Colonic mucosa (tissue), 4 donors: ENCODE measurements around the gene MRPL2. TPM values are rescaled to one million over a fixed set of nuclear protein-coding genes. Genes with fewer than 3 reads are reported as not detected.

Experiments
- DNase-seq: peaks from one replicate; pipeline ENCODE4 v3.0.0-alpha.2; 2020
- H3K27ac ChIP-seq: fragments of 200-600 bp; one replicate; pipeline ENCODE4 v1.8.0; 2021
- H3K27me3 ChIP-seq: fragments of 200-600 bp; one replicate; pipeline ENCODE4 v1.8.0; 2021
- H3K36me3 ChIP-seq: fragments of 200-600 bp; one replicate; pipeline ENCODE4 v1.8.0; 2021
- H3K4me1 ChIP-seq: fragments of 200-600 bp; one replicate; pipeline ENCODE4 v1.8.0; 2021; ENCODE audit warnings: mild to moderate bottlenecking
- H3K4me3 ChIP-seq: fragments of 200-600 bp; one replicate; pipeline ENCODE4 v1.8.0; 2021
- H3K9ac ChIP-seq, 2 donors: one replicate each; pipeline ENCODE4 v1.7.0; 2013; ENCODE audit warnings: control low read depth in 2 of 2, low read depth in 2 of 2, low read length in 2 of 2
- H3K9me3 ChIP-seq: fragments of 200-600 bp; one replicate; pipeline ENCODE4 v1.8.0; 2021
- CTCF ChIP-seq: fragments of 200-600 bp; IDR thresholded peaks from one replicate; pipeline ENCODE4 v1.8.0; 2022; ENCODE audit warnings: antibody characterized with exemption, mild to moderate bottlenecking
- intact Hi-C: fragments of 100-400 bp; cut with DNase I; formaldehyde crosslinking; loops from one replicate; pipeline ENCODE4 v1.14.1; 2022
- total RNA-seq, 2 donors: library from RNA; stranded (reverse); fragmentation: NEBNext Ultra II Directional in 1 of 2; extraction: Animal tissue kit (Norgen Biotek cat#: 25700) in 1 of 2; gene quantifications; one replicate each; pipeline ENCODE4 v1.2.1, GENCODE V29; 2021
- donor health status: healthy.
- donor health status: DM: no; HTN: no; CAD: no.
- donor health status: DM: no; HTN: no; CAD: no.

The MRPL2 gene
- total RNA-seq, 2 donors from 2014 or later, result 73.2 to 112 TPM

DNA sequence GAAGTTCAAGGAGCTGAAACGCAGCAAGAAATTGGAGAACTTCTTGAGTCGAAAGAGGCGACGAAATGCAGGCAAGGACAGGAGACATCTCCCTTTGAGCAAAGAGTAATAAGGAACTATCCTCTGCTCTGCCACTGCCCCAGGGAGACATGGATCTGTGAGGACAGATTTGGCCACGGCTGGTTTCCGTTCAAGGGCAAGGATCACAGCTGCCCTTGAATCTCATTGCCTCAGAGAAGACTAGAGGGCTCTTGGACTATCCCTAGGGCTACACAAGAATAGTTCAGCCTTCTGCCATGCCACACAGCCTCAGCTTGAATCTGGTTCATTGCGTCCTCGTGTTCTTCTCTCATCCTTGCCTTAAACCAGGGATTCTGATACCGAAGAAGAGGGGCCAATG, 30.1 kb downstream of the MRPL2 start:
- TF ChIP-seq CTCF, result no peak
- Histone ChIP-seq H3K27ac (no peak overlapping the region), H3K9ac (no peak overlapping the region), H3K4me3 (no peak overlapping the region), H3K36me3 (peaks cover 33% of the 10 kb centered on the region), H3K9me3 (no peaks in the 10 kb centered on the region), H3K27me3 (no peaks in the 10 kb centered on the region), H3K4me1 (no peaks in the 10 kb centered on the region)
- no peak for DNase-seq
- intact Hi-C loops, result no loop called here

DNA sequence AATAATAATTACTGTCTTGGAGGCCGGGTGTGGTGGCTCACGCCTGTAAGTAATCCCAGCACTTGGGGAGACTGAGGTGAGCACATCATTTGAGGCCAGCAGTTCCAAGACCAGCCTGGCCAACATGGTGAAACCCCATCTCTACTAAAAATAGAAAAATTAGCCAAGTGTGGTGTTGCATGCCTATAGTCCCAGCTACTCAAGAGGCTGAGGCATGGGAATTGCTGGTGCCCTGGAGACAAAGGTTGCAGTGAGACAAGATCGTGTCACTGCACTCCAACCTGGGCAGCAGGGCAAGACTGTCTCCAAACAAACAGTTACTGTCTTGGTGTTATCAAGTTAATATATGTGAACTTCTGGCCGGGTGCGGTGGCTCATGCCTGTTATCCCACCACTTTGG, 32.9 kb downstream of the MRPL2 start:
- Histone ChIP-seq H3K27me3 (no peaks in the 10 kb centered on the region), H3K36me3 (peaks cover 33% of the 10 kb centered on the region), H3K4me1 (peaks cover 4% of the 10 kb centered on the region), H3K9me3 (no peaks in the 10 kb centered on the region), H3K4me3 (no peak overlapping the region), H3K9ac (no peak overlapping the region), H3K27ac (no peak overlapping the region)
- intact Hi-C loops, result no loop called here
- DNase-seq, result no peak
- TF ChIP-seq CTCF, result no peak

DNA sequence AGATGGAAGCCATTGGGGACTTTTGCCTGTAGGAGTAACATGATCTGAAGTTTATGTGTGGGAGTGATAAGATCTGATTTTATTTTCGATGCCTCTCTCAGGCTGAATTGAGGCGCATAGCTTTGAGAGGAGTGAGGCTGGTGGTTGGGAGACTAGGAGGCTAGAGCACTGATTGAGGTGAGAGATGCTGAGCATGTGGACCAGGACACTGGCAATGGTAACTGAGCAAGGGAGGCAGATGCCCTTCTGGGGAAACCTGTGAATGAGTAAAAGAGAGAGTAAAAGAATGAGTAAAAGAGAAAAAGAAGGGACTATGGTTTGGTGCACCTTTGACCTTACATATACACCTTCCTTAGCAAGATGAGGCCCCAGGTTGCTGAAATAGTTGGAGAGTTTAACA, 34.8 kb downstream of the MRPL2 start:
- no peak for TF ChIP-seq CTCF
- intact Hi-C loops, result no loop called here
- Histone ChIP-seq H3K27me3 (no peaks in the 10 kb centered on the region), H3K4me3 (no peak overlapping the region), H3K27ac (no peak overlapping the region), H3K9me3 (no peaks in the 10 kb centered on the region), H3K4me1 (peaks cover 4% of the 10 kb centered on the region), H3K36me3 (peaks cover 27% of the 10 kb centered on the region), H3K9ac (no peak overlapping the region)
- no peak for DNase-seq

DNA sequence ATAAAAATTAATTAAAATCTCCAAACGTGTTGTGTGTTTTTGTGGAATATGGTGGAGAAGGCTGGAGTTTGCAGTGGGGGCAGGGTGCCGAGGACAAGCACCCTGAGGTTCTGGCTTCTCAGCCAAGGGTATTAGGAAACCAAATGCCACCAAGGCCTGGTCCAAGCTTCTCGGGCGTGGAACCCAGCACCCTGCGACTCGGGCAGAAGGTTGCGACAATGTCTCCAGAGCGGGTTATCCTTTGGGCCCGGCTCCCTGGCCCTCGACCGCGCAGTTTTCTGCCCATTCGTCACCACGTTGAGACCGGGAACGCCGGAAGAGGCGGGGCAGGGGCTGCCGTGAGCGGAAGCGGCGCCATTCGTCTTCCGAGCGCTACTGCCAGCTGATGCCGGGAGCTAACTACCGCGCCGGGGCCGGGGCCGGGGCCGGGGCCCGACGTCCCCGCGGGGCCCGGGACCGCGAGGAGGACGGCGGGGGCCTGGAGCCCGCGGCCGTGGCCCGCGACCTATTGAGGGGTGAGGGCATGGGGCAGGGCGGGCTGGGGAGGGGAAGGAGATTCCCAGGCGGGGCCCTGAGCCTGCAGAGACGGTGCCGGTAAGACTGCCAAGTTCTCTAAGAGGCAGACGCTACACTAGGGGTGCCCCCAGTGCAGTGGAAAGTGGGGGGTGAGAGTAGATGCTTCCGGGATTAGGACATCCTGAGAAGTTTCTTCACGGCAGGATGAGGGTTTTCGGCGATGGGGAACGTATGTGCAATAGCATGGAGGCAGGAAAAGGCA, 37.8 kb downstream of the MRPL2 start, which contains the start of gene RRP36:
Gene RRP36, plus strand, starts transcription at position 354 of the 778 bp plus-strand sequence. Its CDS starts 32 bp downstream, at position 386.
- no peak for TF ChIP-seq CTCF
- Histone ChIP-seq H3K9ac (peak within 1 kb of the TSS; percentile 72 to 89), H3K4me3 (peak within 1 kb of the TSS; percentile 98), H3K27me3 (no peaks in the 10 kb centered on the region), H3K9me3 (no peaks in the 10 kb centered on the region), H3K27ac (peak within 1 kb of the TSS; percentile 79), H3K4me1 (peaks cover 8% of the 10 kb centered on the region), H3K36me3 (peaks cover 12% of the 10 kb centered on the region)
- peak; percentile 87 for DNase-seq
- intact Hi-C loops, result no loop called here

GRCh38 chr6:43020847-43021246, 38.4 kb downstream of the MRPL2 start:
- intact Hi-C loops, result no loop called here
- peak overlapping the region; percentile 79 for H3K27ac ChIP-seq
- H3K9ac ChIP-seq, result peak overlapping the region in 1 of 2 donors; percentile 61
- H3K9me3 ChIP-seq, result no peaks in the 10 kb centered on the region
- DNase-seq, result no peak
- peak overlapping the region; percentile 98 for H3K4me3 ChIP-seq
- H3K27me3 ChIP-seq, result no peaks in the 10 kb centered on the region
- H3K36me3 ChIP-seq, result peaks cover 7% of the 10 kb centered on the region
- peaks cover 14% of the 10 kb centered on the region for H3K4me1 ChIP-seq
- TF ChIP-seq CTCF, result no peak
